ENCODE measurements around the gene ZBTB44.

ZBTB44 gene

GRCh38 chr11:130180896-130181294 lies 133.8 kb downstream of the ZBTB44 start:
- TF ChIP-seq CTCF (conservative IDR thresholded peaks at IDR 0.05): no peak
- peak overlapping the region; percentile 99 for H3K27ac ChIP-seq

- H3K27ac ChIP-seq: peak overlapping the region; percentile 99
These were observed 134.2 kb downstream of the ZBTB44 start for GRCh38 chr11:130180491-130180890.

GRCh38 chr11:130179396-130180306 lies 135.1 kb downstream of the ZBTB44 start:
- peak overlapping the region; percentile 99 for H3K27ac ChIP-seq
- no peak for TF ChIP-seq CTCF (conservative IDR thresholded peaks at IDR 0.05)

More at GRCh38 chr11:130180491-130180890, 134.2 kb downstream of the ZBTB44 start:
- no peak for TF ChIP-seq CTCF (conservative IDR thresholded peaks at IDR 0.05)

- TF ChIP-seq CTCF (conservative IDR thresholded peaks at IDR 0.05): no peak
These were observed 136.0 kb downstream of the ZBTB44 start for GRCh38 chr11:130178441-130179339.

GRCh38 chr11:130177782-130178181 lies 136.9 kb downstream of the ZBTB44 start:
- no peak for TF ChIP-seq CTCF (conservative IDR thresholded peaks at IDR 0.05)
- no peak overlapping the region for H3K27ac ChIP-seq

More at GRCh38 chr11:130178441-130179339, 136.0 kb downstream of the ZBTB44 start:
- peak overlapping the region; percentile 99 for H3K27ac ChIP-seq

Measured in VCaP (cell line).